AG04450 (cell line): ENCODE measurements around the gene LRMDA. TPM values are rescaled to one million over a fixed set of nuclear protein-coding genes. Genes with fewer than 3 reads are reported as not detected.

Source experiments
- CTCF ChIA-PET: fragments of 300-600, 350-600 bp; formaldehyde crosslinking; extraction: SDS; loops from one replicate; lab custom pipeline; 2022; ENCODE audit warnings: antibody characterized with exemption, inconsistent platforms; lab: Charles Lee
- POLR2A ChIA-PET: fragments of 350-600 bp; formaldehyde crosslinking; extraction: SDS; loops from one replicate; lab custom pipeline; 2021; ENCODE audit warnings: antibody characterized with exemption, inconsistent platforms; lab: Yijun Ruan, JAX
- DNase-seq: peaks from one replicate; pipeline ENCODE4 v3.0.0-alpha.2; 2011; ENCODE audit warnings: low read depth, low spot score
- H3K27ac ChIP-seq: one replicate; pipeline ENCODE4 v1.5.1; 2012; ENCODE audit warnings: low read depth, low read length, control low read depth
- H3K27me3 ChIP-seq: one replicate; pipeline ENCODE4 v1.6.0; 2012; ENCODE audit warnings: low read length; ENCODE audit not compliant: control insufficient read depth, insufficient read depth
- H3K4me3 ChIP-seq: 2 replicates; pipeline ENCODE4 v1.5.1; 2011; ENCODE audit warnings: mild to moderate bottlenecking, low read depth, low read length, control low read depth
- H3K9me3 ChIP-seq: 2 replicates; pipeline ENCODE4 v1.5.1; 2012; ENCODE audit warnings: low read length; ENCODE audit not compliant: control insufficient read depth, insufficient read depth
- polyA plus RNA-seq: library from polyadenylated mRNA; depleted of rRNA; stranded (reverse); fragments of >200 nt; gene quantifications from 2 replicates; pipeline ENCODE4 v1.2.3, GENCODE V29; 2011
- TF ChIP-seq, protein P1 (sequence below): IDR thresholded peaks from 2 replicates; pipeline ENCODE4 v1.5.1; 2011; ENCODE audit warnings: low read depth, low read length, control low read depth, inconsistent platforms

Gene LRMDA
- polyA plus RNA-seq, 1 experiment: 0.12 TPM

DNA sequence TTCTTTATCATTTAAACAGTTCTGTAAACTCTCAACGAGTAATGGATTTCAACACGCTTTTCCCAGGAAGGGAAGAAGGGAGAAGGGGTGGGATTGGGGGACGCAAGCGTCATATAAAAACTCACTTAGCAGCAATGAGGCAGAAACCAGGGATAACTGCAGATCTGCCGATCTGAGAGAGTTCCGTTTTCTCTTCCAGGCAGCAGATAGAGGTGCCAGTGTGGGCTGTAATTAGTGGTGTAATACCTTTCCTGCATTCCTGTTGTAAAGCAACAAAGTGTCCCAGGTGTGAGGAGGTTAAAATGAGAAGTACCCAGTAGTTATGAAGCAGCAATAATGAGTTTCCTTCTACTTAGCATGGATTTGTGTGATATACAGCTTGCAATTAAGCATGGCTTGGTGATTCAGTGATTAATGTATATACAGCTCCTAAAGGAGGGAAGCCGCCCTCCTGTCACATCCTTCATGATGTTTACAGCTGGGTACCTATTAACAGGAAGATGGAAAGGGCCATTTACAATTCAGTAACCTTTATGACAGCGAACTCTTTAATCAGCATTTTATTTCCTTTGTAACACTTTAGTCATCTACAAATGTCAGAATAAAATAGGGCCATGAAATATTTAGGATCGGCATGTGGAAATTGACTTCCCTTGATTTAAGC lies 271.9 kb downstream of the LRMDA start:
- TF ChIP-seq, protein P1, sequence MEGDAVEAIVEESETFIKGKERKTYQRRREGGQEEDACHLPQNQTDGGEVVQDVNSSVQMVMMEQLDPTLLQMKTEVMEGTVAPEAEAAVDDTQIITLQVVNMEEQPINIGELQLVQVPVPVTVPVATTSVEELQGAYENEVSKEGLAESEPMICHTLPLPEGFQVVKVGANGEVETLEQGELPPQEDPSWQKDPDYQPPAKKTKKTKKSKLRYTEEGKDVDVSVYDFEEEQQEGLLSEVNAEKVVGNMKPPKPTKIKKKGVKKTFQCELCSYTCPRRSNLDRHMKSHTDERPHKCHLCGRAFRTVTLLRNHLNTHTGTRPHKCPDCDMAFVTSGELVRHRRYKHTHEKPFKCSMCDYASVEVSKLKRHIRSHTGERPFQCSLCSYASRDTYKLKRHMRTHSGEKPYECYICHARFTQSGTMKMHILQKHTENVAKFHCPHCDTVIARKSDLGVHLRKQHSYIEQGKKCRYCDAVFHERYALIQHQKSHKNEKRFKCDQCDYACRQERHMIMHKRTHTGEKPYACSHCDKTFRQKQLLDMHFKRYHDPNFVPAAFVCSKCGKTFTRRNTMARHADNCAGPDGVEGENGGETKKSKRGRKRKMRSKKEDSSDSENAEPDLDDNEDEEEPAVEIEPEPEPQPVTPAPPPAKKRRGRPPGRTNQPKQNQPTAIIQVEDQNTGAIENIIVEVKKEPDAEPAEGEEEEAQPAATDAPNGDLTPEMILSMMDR: no peak
- Histone ChIP-seq H3K27me3 (no peaks in the 10 kb centered on the region), H3K4me3 (no peak overlapping the region), H3K9me3 (no peaks in the 10 kb centered on the region), H3K27ac (no peak overlapping the region)
- POLR2A ChIA-PET: no interaction called here
- DNase-seq: no peak
- CTCF ChIA-PET: interaction anchor here (0.6 kb wide), 1 partner anchor 1194 kb away, joined by 3 read pairs; no protein-coding TSS in a partner anchor

DNA sequence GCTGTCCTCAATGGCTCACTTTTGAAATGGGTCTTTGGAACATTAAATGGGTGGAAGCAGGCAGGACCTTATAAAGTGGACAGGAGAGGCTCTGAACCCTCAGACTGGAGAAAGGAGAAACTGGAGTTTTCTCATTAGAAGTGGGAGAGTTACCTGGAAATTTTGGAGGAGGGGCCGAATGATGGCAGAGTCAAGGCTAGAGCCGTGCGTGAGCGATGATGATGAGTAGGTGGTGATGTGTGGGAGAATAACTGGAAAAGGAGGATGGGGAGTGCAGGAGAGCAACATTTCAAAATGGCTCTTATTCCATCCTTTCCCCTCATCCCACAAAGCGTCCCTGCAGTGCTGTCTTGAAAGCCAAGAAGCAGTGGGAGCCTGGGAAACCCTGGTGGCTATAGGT lies 274.0 kb downstream of the LRMDA start:
- CTCF ChIA-PET: no interaction called here
- DNase-seq: no peak
- no peak overlapping the region for H3K27ac ChIP-seq
- H3K4me3 ChIP-seq: no peak overlapping the region
- no peaks in the 10 kb centered on the region for H3K9me3 ChIP-seq
- H3K27me3 ChIP-seq: no peaks in the 10 kb centered on the region
- TF ChIP-seq, protein P1: no peak
- POLR2A ChIA-PET: no interaction called here

- Histone ChIP-seq H3K9me3 (no peaks in the 10 kb centered on the region), H3K4me3 (no peak overlapping the region), H3K27me3 (no peaks in the 10 kb centered on the region), H3K27ac (no peak overlapping the region)
- no peak for DNase-seq
- TF ChIP-seq, protein P1: no peak
- POLR2A ChIA-PET: no interaction called here
- CTCF ChIA-PET: no interaction called here
These were observed 275.8 kb downstream of the LRMDA start for GRCh38 chr10:75707080-75707840.

GRCh38 chr10:75708060-75708459 lies 276.6 kb downstream of the LRMDA start:
- Histone ChIP-seq H3K27ac (no peak overlapping the region), H3K4me3 (no peak overlapping the region), H3K27me3 (no peaks in the 10 kb centered on the region), H3K9me3 (no peaks in the 10 kb centered on the region)
- ChIA-PET POLR2A (no interaction called here), CTCF (no interaction called here)
- TF ChIP-seq, protein P1: no peak
- DNase-seq: no peak

- POLR2A ChIA-PET: no interaction called here
These were observed 277.8 kb downstream of the LRMDA start for GRCh38 chr10:75709245-75709644.

More at GRCh38 chr10:75709245-75709644, 277.8 kb downstream of the LRMDA start:
- H3K4me3 ChIP-seq: no peak overlapping the region
- CTCF ChIA-PET: no interaction called here
- no peaks in the 10 kb centered on the region for H3K9me3 ChIP-seq
- H3K27ac ChIP-seq: no peak overlapping the region
- H3K27me3 ChIP-seq: no peaks in the 10 kb centered on the region
- TF ChIP-seq, protein P1: no peak
- DNase-seq: no peak
